Stimulated activated CD4-positive, alpha-beta T cell treated with anti-CD3 and anti-CD28 coated beads, Interleukin-15, amount 100 ng/mL, for 48 hours (primary cell): Measurements from ENCODE around the gene ERVW-1.
"Not testable (repeated sequence)": the region's sequence is repeated elsewhere in the genome, so short reads cannot be mapped to it uniquely, and the experiment has no call there.

Experiments used
- DNase-seq, 2 donors: peaks; one replicate each; pipeline ENCODE4 v3.0.0-alpha.2; 2020; ENCODE audit warnings: low read depth in 2 of 2

ERVW-1 gene, protein sequence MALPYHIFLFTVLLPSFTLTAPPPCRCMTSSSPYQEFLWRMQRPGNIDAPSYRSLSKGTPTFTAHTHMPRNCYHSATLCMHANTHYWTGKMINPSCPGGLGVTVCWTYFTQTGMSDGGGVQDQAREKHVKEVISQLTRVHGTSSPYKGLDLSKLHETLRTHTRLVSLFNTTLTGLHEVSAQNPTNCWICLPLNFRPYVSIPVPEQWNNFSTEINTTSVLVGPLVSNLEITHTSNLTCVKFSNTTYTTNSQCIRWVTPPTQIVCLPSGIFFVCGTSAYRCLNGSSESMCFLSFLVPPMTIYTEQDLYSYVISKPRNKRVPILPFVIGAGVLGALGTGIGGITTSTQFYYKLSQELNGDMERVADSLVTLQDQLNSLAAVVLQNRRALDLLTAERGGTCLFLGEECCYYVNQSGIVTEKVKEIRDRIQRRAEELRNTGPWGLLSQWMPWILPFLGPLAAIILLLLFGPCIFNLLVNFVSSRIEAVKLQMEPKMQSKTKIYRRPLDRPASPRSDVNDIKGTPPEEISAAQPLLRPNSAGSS

DNA sequence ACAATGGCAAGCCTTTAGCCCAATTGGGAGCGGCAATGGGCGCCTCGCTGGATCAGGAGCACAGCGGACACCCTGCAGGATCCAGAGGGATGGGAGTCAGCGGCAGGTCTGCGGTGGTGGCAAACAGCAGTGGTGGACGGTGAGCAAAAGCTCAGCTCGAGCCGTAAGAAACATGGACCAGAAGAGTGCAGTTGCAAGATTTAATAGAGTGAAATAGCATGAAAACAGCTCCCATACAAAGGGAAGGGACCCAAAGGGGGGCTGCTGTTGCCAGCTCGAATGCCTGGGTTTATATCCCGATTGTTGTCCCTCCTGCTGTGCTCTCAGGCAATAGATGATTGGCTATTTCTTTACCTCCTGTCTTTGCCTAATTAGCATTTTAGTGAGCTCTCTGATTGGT, at the start of gene ERVW-1:
Gene ERVW-1 (minus strand): TSS at position 266 of the 400 bp plus-strand sequence. CDS start 7,565 bp downstream, outside the sequence.
- DNase-seq, result not testable (repeated sequence)

DNA sequence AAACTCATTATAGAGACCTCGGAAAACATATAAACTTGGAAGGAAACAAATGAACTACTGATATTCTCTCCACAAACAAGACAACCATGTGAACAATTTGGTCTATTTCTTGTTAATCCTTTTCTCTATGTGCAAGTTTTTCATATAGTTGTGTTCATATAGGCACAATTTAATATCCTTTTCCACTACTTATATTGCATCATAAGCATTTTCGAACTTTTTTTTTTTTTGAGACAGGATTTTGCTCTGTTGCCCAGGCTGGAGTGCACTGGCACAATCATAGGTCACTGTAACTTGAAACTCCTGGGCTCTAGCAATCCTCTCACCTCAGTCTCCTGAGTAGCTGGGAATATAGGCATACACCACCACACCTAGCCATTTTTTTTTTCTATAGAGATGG, 45.4 kb upstream of the ERVW-1 start:
- no peak for DNase-seq

DNA sequence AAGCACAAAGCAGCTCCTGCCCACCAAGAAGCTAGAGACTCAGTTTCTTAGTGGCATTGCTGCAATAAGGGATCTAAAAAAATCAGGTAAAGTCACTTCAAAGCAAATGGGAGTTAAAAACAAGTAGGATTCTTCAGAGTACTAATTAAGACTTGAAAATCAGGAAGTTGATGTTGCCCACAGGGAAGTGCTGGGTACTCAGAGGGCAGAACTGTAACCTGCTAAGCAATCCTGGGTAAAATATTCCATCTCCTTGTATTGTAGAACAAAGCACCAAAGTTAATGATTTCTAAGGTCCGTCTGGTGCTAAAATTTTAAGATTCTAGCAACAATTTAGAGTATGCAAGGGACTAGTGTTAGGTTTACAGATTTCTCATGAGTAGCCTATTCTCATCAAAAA, 42.3 kb upstream of the ERVW-1 start:
- no peak for DNase-seq

DNA sequence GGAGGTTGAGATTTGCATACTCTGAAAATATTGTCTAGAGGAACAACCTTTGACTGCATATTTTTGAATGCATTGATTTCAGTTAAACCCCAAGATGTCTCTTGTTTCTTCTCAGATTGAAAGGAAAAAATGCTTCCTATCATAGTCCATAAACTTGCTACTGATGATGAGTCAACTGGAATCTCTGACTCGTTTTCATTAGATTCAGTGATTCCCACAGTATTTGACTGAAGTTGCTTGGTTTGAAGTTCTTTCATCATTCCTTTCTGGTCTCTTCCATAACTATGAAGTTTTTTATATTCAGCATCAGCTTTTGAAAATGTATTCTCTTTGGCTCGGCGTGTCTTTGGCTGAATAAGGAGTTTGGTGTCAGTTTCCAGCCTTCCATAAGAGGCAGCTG, 39.9 kb upstream of the ERVW-1 start:
- DNase-seq, result no peak

DNA sequence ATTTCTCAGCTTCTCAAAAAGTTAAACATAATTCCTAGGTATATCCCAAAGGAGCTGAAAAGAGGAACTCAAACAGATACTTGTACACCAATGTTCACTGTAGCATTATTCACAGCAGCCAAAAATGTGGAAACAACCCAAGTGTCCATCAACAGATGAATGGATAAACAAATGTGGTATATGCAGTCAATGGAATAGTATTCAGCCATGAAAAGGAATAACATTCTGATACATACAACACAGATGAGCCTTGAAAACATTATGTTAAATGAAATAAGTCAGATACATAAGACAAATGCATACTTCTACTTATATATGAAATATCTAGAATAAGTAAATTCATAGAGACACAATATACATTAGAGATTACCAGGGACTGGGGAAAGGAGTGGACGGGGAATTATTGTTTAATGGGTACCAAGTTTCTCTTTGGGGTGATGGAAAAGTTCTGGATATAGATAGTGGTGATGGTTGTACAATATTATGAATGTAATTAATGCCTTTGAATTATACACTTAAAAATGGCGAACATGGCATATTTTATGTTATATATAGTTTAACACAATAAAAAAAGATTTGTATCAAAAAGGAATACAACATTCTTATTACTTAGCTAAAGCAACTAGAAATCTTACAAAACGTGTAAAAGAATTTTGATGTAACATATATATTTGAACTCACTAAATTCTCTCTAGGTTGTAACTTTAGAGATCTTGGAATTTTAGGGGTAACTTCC, 35.6 kb upstream of the ERVW-1 start:
- DNase-seq, result no peak

DNA sequence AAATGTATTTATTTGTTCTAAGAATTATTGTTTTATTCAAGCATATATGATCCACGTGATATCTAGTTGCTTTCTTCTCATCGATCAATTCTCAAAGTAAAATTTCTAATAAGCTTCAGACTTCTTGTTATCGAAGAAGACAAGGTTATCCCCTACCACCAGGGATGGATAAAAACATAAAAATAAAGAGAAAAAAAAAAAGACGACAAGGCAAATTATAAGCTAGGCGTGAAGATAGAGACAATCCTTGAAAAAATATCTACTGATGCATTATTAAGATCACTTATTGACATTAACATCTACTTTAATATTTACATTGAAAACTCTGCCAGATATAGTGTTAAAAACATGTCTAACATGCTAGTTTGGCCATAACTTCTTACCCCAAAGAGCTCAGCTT, 31.2 kb upstream of the ERVW-1 start:
- no peak for DNase-seq

DNA sequence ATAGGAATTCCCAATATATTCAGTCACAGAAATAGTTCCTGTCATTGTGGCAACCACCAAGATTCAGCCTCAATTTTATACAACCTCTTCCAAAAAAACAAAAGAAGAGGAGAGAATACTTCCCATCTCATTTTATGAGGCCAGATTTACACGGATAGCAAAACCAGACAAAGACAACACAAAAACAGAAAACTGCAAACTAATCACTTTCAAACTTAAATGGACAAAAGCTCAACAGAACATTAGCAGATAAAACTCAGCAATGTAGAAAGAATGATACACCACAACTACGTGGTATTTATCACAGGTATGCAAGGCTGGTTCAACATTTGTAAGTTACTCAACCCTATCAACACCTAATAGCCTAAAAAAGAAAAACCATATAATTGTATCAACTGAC, 28.6 kb upstream of the ERVW-1 start:
- DNase-seq, result no peak

DNA sequence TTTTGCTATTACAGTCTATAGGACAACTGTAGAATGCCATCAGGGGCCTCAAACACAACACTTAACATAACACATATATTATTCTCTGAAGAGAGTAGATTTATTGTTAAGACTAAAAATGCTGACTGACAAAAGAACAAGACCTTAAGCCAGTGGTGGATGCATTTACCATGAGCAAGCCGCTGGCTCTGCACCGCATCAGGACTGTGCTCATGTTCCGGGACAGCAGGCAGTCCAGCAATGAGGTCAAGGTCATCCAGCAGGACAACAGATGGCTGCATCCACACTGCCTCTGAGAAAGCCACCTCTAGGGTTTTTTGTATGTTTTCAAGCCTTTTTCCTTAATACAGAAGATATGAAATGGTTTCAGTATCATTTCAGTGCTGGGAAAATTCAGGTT, 26.8 kb upstream of the ERVW-1 start:
- DNase-seq, result no peak

DNA sequence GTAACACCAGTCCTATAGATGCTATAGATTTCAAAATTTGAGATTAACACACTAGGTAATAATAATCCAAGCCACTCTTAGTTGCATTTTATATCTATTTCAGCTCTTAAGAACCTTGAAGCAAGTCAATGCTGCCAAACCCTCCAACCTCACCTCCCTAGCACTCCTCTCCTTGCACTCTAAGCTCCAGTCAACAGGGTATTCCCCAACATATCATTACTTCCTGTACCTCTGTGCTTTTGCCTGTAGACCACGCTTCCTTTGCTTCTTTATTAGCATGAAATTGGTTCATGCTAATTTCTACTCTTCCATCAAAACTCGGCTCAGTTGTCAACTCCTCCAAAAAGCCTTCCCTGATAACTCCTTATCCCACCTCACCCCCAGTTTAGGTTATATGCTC, 26.0 kb upstream of the ERVW-1 start:
- no peak for DNase-seq

DNA sequence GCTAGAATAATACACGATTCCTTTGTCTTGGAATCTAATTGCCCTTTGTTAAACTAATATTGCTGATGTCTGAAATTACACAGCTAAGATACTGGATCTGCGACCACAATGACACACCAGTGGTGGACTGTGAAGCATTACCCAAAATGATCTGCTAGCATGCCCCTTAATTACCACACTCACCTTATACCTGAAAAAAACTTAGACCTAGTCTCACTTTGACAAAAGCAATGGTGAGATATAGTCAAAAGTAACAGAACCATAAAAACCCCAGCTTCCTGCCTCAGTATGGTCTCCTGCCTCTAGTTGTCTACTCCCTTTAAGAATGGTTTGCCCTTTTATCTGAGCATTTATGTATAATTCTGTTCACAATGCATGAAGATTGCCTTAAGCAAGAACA, 20.8 kb upstream of the ERVW-1 start:
- no peak for DNase-seq

DNA sequence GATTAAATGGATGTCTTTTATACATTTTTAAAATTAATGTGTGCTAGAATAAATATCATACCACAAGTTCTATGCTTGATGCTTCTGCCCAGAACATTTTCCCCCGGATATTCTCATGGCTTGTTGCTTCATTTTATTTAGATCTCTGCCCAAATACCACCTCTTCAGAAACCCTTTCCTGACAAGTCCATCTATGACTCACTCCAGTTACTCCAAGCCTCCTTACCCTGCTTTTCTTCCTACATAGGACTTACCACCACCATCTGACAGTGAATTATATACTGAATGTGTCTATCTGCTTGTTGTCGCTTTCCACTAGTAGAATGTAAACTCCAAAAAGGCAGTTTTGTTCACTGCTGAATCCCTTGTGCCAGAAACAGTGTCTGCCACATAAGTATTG, 19.1 kb upstream of the ERVW-1 start:
- no peak for DNase-seq

DNA sequence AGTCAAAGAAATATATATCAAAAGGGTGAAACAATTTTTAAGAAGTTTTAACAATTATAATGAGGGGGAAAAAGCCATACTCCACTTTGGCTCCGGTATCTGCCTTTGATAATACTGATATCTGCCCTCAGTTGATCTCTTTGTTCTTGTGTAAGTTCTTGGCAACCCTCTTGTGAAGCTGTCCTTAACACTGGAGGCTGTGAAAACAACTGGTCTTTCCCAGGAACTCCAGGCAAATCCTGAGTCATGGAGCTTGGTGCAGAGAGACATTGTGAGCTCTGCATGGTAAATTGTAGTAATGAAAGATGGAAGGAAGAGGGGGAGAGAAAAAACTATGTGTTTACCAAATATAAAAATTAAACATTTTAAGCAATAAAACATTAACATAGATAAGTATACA, 11.9 kb upstream of the ERVW-1 start:
- no peak for DNase-seq

DNA sequence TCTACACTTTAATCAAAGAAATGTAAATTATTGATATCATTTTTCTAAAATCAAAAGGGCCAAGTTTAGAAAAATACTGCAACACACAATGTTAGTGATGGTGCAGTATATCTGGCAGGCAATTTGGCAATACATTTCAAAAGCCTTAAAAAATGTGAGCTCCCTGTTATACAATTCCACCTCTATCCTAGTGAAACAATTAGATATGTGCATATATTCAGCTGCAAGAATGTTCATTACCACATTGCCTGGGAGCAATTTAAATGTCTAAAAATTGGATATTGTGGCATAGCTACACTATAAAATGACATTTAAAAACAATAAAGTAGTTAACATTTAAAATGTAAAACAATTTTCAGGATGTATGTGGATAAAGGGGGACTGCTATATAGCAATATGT, 10.1 kb upstream of the ERVW-1 start:
- DNase-seq, result no peak

DNA sequence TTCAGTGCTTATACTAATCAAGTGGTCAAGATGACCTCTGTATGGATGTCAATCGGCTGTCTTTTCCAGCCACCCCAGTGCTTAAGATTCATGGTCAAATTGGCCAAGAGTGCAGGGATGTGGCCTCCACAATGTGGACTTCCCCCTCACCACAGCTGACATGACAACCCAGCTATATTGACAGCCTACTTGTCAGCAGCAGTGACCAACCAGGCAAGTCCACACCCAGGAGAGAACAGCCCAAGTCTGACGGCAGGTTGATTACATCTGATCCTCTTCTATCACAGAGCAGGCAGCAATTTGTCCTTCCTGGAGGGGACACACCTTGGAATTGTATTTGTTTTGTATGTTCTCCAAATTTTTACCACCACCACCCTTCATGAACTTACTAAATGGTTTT, 8.2 kb upstream of the ERVW-1 start:
- DNase-seq, result no peak

DNA sequence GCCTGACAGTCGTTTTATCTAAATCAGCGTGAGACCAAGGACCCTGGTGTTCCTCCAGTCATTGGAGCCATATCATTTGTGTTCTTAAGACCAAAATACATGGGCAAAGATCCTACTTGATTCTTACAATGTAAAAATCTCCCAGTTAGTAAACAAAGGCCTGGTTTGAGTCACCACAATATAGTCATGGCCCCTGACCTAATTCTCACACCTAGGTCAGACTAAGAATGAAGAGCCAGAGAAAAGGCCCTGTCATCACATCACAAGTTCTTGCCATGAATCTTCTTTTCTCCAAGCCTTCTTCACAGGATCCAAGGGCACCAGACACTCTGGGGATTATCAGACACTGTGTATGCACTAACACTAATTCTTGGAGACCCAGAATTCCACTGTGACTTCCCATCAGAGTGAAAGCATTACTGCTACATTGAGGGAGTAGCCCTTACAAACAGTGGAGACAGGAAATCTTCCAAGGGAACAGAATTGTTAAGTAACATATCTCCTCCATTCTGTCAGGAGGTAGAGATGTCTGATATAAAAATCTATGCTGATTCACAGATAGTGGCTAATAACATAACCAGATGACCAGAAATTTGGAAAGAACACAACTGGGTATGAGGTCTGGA, 7.6 kb upstream of the ERVW-1 start:
- no peak for DNase-seq

DNA sequence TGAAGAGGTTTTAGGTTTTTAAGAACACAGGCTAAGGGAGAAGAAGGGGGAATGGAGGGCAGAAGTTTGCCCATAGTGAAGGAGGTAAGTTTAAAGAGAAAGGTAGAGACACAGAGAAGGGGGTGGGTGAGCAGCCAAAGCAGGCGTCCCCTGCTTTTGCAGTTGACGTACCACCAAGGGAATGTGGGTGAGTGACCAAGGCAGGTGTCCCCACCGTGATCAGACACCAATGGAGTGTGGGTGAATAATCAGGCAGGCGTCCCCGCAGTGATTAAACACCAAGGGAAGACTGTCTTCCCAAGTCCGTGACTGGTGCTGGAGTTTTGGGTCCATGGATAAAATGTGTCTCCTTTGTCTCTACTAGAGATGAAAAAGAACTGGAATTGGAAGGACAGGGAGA, 6.5 kb upstream of the ERVW-1 start:
- not testable (repeated sequence) for DNase-seq

DNA sequence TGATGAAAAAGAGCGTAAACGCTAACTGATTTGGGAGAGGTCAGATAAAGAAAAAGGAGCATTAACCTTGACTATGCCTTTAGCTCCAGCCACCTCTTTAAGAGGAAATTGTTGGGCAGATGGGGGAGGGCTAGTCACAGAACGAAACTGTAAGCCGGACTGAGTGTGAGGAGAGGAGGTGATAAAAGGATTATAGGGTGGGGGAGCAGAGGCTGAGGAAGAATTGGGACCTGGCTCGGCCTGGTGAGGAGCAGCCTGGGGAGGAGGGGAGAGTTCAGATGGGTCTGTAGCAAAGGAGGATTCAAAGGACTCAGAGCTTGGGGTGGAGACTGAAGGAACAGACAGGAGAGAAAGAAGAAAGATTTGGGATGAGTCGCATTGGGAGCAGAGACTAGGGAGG, 5.9 kb upstream of the ERVW-1 start:
- DNase-seq, result not testable (repeated sequence)

DNA sequence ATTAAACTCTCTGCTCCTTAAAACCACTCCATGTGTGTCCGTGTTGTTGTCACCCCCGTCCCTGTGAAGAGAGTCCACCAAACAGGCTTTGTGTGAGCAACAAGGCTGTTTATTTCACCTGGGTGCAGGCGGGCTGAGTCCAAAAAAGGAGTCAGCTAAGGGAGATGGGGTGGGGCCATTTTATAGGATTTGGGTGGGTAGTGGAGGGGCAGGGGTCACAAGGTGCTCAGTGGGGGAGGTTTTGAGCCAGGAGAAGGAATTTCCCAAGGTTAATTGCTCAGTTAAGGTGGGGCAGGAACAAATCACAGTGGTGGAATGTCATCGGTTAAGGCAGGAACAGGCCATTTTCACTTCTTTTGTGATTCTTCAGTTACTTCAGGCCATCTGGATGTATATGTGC, 1.4 kb upstream of the ERVW-1 start:
- not testable (repeated sequence) for DNase-seq

DNA sequence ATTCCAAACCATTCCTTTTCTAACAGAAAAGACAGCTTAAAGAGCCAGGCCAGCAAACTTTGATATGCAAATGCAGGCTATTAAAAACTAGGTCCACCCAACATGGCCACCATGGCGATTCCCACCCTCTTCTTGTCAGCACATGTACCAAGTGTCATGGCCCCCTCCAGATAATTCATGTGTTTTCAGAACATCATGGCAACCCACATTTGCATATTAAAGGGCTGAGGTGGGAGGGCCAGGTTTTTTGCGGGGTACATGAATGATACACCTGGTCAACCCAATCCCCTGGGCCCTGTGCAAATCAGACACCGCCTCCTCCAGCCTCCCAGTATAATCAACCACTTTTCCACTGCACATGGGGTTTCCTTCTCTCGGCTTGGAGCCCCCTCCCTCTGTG, 965 bp upstream of the ERVW-1 start:
- DNase-seq, result no peak

DNA sequence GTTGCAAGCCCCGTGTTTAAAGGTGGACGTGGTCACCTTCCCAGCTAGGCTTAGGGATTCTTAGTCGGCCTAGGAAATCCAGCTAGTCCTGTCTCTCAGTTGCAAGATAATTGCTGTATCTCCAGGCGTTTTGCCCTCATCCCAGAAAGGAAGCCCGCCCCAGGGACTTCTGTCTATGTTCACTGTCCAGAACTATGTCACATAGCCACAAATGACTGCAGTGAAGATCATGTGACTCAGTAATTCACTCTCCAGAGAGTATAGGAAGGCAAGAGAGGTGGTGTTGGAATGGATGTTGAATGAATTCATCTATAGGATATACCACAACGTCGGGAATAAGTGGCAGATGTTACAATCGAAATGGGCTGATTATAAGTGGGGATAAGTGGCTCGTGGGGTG, 349 bp upstream of the ERVW-1 start:
- no peak for DNase-seq

DNA sequence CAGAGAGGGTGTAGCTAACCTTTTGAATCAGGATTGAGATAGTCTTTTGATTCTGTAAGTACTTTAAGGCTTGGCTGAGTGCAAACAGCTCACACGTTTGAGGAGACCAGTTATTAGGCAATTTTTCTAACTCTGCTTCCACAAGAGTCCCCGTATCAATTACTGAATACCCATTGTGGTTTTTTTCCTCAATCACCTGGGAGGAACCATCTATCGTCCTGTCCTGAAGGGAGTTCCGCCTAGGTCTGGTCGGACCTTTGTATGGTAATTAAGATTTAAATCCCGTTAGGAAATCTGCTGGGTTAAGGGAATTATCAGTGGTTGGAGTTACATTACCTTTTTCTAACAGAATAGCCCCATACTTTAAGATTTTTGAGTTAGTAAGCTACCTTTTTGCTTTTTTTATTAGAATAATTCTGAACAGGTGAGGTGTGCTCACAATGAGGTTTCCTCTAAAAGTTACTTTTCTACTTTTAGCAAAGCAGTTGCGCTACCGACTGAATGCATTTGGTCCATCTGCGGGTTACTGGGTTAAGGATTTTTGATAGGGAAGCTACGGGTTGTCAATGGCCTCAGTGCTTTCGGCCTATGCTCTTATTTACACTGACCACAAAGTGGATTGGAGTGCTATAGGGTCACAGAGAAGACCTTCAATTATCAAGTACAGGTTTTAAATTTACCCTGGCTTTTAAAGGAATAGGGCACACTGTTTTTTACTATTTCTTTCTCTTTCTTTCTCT, 1.7 kb downstream of the ERVW-1 start:
- not testable (repeated sequence) for DNase-seq

DNA sequence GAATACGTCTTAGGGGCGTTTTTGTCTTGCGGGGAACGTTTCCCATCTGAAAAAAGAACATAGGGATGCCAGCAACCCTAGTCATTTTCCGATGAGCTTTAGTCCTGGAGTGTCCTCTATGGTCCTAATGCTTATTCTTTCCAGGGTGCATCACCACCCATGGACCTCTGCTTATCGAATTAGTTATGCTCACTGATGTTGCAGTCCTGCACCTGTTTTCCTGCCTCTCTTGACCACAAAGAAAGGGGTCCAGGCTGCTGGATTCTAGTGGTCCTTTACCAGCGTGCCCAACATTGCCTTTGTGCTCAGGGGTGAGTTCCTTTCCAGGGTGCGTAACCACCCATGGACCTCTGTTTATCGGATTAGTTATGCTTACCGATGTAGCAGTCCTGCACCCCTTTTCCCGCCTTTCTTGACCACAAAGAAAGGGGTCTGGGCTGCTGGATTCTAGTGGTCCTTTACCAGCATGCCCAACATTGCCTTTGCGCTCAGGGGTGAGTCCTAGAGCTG, 2.4 kb downstream of the ERVW-1 start:
- DNase-seq, result not testable (repeated sequence)
